GM12891 (cell line): ENCODE results near the gene INPPL1.

Source experiments
- PAX5 ChIP-seq: IDR thresholded peaks from 2 replicates; pipeline ENCODE4 v1.6.1; 2011; ENCODE audit warnings: low read length, moderate library complexity, mild to moderate bottlenecking; ENCODE audit not compliant: insufficient read depth, severe bottlenecking
- POLR2A ChIP-seq: IDR thresholded peaks from 2 replicates; pipeline ENCODE4 v1.6.1; 2011; ENCODE audit warnings: low read depth, low read length, control low read depth
- POLR2AphosphoS5 ChIP-seq: IDR thresholded peaks from 2 replicates; pipeline ENCODE4 v1.6.1; 2011; ENCODE audit warnings: low read depth, low read length, control low read depth
- POU2F2 ChIP-seq: IDR thresholded peaks from 2 replicates; pipeline ENCODE4 v1.6.1; 2011; ENCODE audit warnings: low read depth, mild to moderate bottlenecking, control low read depth, low read length, moderate library complexity
- TAF1 ChIP-seq: IDR thresholded peaks from 2 replicates; pipeline ENCODE4 v1.6.1; 2011; ENCODE audit warnings: low read depth, low read length, control low read depth

DNA sequence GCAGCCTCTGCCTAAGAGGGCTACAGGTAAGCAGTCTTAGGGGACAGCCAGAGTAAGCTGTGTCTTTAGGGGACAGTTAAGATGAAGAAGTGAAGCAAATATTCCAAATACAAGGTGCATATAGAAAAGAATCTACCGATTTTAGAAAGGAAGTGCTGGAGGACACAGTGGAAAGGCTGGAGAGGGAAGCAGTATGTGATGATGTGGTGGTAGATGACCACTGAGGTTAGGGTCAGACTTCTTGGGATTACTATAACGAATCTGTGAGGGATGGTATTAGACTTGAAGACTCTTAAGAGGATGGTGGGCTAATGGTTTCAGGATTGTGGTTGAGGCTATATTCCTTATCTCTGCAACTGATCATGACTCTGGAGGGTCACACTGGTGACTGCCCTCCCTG lies 59.4 kb downstream of the INPPL1 start:
- TF ChIP-seq TAF1 = no peak
- no peak for TF ChIP-seq POLR2A
- no peak for TF ChIP-seq PAX5
- TF ChIP-seq POLR2AphosphoS5 = no peak
- no peak for TF ChIP-seq POU2F2
